Measurements from ENCODE around the gene CAMK2B.
"Not testable (repeated sequence)": the region's sequence is repeated elsewhere in the genome, so short reads cannot be mapped to it uniquely, and the experiment has no call there.

The CAMK2B gene

DNA sequence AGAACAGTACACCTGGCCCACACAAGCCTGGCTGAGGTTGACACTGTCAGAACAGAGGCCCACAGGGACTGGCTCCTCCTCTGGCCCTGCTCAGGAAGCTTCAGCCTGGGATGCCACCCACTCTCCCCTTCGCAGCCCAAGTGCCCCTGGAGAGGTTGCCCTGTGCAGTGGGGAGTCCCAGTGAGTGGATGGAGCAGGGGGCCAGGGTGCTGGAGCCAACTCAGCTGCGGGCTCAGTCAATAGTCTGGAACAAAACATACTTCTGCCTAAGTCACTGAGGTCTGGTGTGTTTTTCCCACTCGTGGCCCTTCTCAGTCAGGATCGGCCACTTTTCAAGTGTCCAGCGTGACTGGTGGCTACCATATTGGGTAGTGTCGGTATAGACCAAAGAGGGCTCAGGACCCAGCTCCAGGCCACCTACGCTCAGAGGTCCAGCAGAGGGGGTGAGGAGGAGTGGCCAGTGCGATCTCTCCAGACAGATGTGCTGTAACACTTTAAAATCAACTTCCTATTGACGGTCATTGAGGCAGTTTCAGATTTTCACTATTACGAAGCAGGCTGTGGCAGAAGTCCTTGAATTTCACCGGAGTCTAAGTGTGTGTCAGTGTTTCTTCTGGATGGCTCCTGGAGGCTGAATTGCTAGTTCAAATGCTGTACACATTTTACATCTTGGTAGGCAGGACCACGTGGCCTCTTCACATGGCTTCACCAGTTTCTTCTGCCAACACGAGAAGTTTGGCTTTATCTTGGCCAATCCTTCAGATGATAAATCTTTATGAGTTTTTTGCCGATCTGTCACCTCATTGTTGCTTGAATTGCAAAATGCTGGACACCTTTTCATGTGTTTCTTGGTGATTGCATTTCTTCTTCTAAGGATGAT lies 135.2 kb downstream of the CAMK2B start:
- DNase-seq (ENCODE audit: low read depth in 2 of 2) = no peak

DNA sequence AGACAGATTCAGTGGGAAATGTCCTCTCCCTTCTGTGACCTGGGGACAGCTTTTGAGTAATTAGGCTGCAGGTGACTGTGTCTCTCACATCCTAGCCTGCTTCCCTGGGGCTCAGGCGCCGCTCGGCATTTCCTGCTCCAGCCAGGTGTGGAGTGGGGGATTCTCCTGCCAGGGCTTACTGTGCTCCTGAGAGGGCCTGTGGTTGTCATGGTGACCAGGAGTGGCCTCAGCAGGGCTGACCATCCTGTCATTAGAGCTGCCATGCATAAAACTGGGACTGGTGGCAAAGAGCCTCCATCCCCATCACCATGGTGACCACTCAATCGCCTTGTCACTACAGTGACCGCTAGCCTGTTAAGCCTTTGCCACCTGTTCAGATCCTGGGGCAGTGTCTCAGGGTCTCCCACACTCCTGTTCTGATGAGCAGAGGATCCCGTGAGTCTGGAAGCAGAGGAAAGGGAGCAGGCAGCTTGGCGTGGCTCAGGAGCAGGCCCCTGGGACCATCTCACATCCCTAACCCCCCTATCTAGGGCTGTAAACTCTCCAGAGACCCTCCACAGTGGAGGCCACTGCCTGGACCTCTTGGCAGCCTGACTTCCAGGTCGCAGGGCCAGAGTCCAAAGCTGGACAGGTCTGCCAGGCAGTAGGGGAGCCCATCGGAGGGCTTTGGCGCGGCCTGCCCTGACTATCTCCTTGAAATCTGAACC lies 136.0 kb downstream of the CAMK2B start, which contains the start of gene GCK:
TSS of gene GCK (minus strand) at position 154 of the 707 bp plus-strand sequence. CDS start 486 bp downstream, outside the sequence.
- no peak for DNase-seq (ENCODE audit: low read depth in 2 of 2)

DNA sequence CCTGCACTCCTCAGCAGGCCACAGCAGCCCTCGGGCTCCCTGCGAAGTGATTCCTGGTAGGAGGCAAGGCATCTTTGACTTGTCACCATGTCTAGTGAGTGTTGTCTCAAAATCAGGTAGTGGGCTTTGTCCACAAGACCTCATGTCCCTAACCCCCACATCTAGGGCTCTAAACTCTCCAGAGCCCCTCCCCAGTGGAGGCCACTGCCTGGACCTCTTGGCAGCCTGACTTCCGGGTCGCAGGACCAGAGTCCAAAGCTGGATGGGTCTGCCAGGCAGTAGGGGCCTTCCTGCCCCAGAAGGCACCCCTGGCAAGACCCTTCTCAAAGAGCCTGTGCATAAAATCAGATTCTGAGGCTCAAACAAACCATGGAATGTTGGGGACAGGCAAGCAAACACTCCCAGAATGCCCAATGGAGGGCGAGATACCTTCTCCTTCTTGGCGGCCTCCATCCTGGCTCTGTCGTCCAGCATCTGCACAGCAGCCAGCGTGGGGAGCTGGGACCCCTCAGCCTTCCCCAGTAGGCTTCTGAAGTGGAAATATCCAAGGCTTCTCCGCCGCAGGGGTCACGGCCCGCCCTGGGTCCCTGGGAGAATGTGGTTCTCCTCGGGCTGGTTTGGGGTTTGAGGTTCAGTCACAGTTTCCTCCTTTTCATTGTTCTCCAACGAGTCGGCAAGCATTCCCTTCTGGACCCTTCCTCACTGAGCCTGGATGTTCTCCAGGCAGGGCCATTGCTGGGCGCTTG lies 136.7 kb downstream of the CAMK2B start:
- no peak for DNase-seq (ENCODE audit: low read depth in 2 of 2)

- DNase-seq (ENCODE audit: low read depth in 2 of 2) = no peak
Observed at GRCh38 chr7:44187636-44188416, 137.6 kb downstream of the CAMK2B start.

- DNase-seq (ENCODE audit: low read depth in 2 of 2) = no peak
Observed at GRCh38 chr7:44186736-44187135, 138.7 kb downstream of the CAMK2B start.

GRCh38 chr7:44185729-44186128 lies 139.7 kb downstream of the CAMK2B start:
- no peak for DNase-seq (ENCODE audit: low read depth in 2 of 2)

DNA sequence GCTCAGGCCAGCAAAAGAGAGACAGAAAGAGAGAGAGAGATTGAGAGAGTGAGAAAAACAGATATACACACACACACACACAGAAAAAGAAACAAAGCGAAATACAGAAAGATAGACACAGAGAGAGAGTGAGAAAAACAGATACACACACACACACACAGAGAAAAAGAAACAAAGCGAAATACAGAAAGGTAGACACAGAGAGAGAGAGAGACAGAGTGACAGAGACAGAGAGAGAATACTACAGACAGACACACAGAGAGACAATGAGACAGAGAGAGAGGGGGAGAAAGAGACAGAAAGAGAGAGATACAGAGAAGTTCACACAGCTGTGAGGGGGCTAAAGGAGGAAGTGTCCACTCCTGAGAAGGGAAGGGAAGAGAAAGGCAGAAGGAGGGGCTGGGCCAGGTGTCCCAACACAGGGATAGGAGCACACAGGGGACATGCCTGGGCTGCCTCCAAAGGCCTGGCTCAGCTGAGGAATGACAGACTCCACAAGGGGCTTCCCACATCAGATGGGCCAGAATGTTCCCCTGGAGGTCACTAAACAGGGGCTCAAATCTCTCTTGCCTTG lies 140.4 kb downstream of the CAMK2B start:
- DNase-seq (ENCODE audit: low read depth in 2 of 2) = no peak

- no peak for DNase-seq (ENCODE audit: low read depth in 2 of 2)
Observed at GRCh38 chr7:44184206-44184872, 141.1 kb downstream of the CAMK2B start.

DNA sequence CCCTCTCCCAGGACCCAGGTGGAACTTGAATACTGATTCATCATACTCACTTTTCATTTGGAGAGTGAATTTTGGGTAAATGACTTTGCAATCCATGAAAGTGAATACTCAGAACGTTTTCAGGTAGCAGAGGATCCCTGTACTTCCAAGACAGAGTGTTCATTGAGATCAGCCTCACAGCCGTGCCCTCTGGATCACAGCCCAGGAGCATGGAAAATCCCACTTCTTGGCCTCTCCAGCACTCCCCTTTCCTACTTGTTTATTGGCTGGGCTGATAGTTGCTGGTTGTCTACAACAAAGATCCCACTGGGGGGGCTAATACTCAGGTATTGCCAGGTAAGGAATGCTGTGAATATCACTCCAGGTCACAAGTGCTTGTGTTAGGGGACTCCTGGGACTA lies 142.0 kb downstream of the CAMK2B start:
- DNase-seq (ENCODE audit: low read depth in 2 of 2) = no peak

DNA sequence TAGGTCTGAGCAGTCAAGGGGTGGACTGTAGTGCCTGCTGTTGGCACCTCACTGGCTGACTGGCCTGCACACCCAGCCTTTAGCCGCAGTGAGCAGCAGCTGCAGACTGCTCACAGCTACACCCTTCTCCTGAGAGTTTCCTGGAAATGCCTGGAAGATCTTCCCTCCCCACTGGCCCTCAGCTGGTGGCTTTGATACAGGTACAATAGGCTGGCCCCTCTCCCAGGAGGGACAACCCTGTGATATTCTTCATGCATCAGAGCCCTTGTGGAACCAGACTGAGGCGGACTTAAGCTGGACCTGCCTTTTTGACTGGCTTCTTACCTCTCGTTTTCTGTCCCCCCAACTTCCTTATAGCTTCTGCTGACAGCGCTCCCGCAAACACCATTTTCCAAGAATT lies 142.6 kb downstream of the CAMK2B start:
- DNase-seq (ENCODE audit: low read depth in 2 of 2) = no peak

GRCh38 chr7:44180631-44181030 lies 144.8 kb downstream of the CAMK2B start:
- no peak for DNase-seq (ENCODE audit: low read depth in 2 of 2)

GRCh38 chr7:44177570-44178131 lies 147.7 kb downstream of the CAMK2B start:
- no peak for DNase-seq (ENCODE audit: low read depth in 2 of 2)

- DNase-seq (ENCODE audit: low read depth in 2 of 2) = no peak
Observed at GRCh38 chr7:44176486-44176885, 148.9 kb downstream of the CAMK2B start.

GRCh38 chr7:44175730-44176129 lies 149.7 kb downstream of the CAMK2B start:
- DNase-seq (ENCODE audit: low read depth in 2 of 2) = no peak

GRCh38 chr7:44174694-44174948 lies 150.8 kb downstream of the CAMK2B start:
- not testable (repeated sequence) for DNase-seq (ENCODE audit: low read depth in 2 of 2)

- no peak for DNase-seq (ENCODE audit: low read depth in 2 of 2)
Observed at GRCh38 chr7:44173911-44174693, 151.3 kb downstream of the CAMK2B start.

- DNase-seq (ENCODE audit: low read depth in 2 of 2) = no peak
Observed at GRCh38 chr7:44172803-44173424, 152.5 kb downstream of the CAMK2B start.

- no peak for DNase-seq (ENCODE audit: low read depth in 2 of 2)
Observed at GRCh38 chr7:44172352-44172751, 153.0 kb downstream of the CAMK2B start.

DNA sequence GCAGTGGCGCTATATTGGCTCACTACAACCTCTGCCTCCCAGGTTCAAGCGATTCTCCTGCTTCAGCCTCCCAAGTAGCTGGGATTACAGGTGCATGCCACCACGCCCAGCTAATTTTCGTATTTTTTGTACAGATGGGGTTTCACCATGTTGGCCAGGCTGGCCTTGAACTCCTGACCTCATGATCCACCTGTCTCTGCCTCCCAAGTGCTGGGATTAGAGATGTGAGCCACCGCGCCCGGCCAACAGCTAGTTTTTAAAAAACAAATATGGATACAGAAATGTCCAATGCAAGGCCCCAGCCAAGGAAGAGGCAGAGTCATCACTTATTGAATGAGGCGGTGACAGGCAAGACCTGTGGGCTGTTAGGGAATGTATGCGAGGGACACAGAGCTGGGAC lies 153.5 kb downstream of the CAMK2B start:
- not testable (repeated sequence) for DNase-seq (ENCODE audit: low read depth in 2 of 2)
